Gastroesophageal sphincter (tissue), 4 donors: ENCODE results near the gene CDC5L. TPM values are rescaled to one million over a fixed set of nuclear protein-coding genes. Genes with fewer than 3 reads are reported as not detected.

Experiments
- ATAC-seq: fragments of 150-250 bp; one replicate; pipeline ENCODE4 v1.9.1; 2016; ENCODE audit warnings: mild to moderate bottlenecking, moderate library complexity
- H3K27ac ChIP-seq, 4 donors: fragments of 200-600 bp; sonication (generic) in 3 of 4; 1 replicate in 3 of 4; 2 replicates in 1 of 4; pipeline ENCODE4 v1.5.1; 2016 to 2019
- H3K27me3 ChIP-seq: fragments of 200-600 bp; sonication (generic); one replicate; pipeline ENCODE4 v1.5.1; 2019
- H3K36me3 ChIP-seq, 2 donors: fragments of 200-600 bp; sonication (generic); one replicate each; pipeline ENCODE4 v1.5.1; 2019; ENCODE audit warnings: control low read depth in 1 of 2
- H3K4me1 ChIP-seq, 3 donors: fragments of 200-600 bp; sonication (generic); 1 replicate in 2 of 3; 2 replicates in 1 of 3; pipeline ENCODE4 v1.5.1; 2016 to 2019; ENCODE audit warnings: control low read depth in 2 of 3
- H3K4me3 ChIP-seq, 2 donors: fragments of 200-600 bp; sonication (generic); one replicate each; pipeline ENCODE4 v1.5.1; 2019; ENCODE audit warnings: mild to moderate bottlenecking in 1 of 2, moderate library complexity in 1 of 2
- H3K9me3 ChIP-seq, 3 donors: fragments of 200-600 bp; sonication (generic); one replicate each; pipeline ENCODE4 v1.5.1; 2017 to 2019; ENCODE audit warnings: control low read depth in 2 of 3
- EP300 ChIP-seq: sonication (generic); formaldehyde crosslinking; IDR thresholded peaks from one replicate; pipeline ENCODE4 v1.6.1; 2017; ENCODE audit warnings: antibody characterized with exemption, mild to moderate bottlenecking
- POLR2A ChIP-seq, 2 donors: fragments of 450-650 bp; IDR thresholded peaks; one replicate each; pipeline ENCODE4 v1.6.1; 2017; ENCODE audit warnings: antibody characterized with exemption in 2 of 2, mild to moderate bottlenecking in 2 of 2, moderate library complexity in 1 of 2
- POLR2AphosphoS5 ChIP-seq: sonication (generic); formaldehyde crosslinking; IDR thresholded peaks from one replicate; pipeline ENCODE4 v1.6.1; 2017; ENCODE audit warnings: antibody characterized with exemption
- WGBS, 2 donors: methylation state at CpG; one replicate each; pipeline ENCODE4 v1.1.5; 2018; ENCODE audit warnings: low coverage in 1 of 2; 5-methylcytosine and 5-hydroxymethylcytosine counted together
- total RNA-seq, 4 donors: library from RNA; depleted of rRNA; stranded (reverse); fragments of >200 nt; gene quantifications; one replicate each; pipeline ENCODE4 v1.1.0, GENCODE V29; 2016
- TF ChIP-seq, protein P1 (sequence below), 4 experiments: fragments of 200-600 bp in 2 of 4; fragments of 450-650 bp in 2 of 4; sonication (generic) in 1 of 4; IDR thresholded peaks; one replicate each; pipeline ENCODE4 v1.5.1; 2017 to 2019; ENCODE audit warnings: antibody characterized with exemption in 4 of 4, mild to moderate bottlenecking in 2 of 4, moderate library complexity in 2 of 4

The CDC5L gene
- total RNA-seq, 4 donors from 2014 or later = 23.3 to 32.1 (median 28.5) TPM

DNA sequence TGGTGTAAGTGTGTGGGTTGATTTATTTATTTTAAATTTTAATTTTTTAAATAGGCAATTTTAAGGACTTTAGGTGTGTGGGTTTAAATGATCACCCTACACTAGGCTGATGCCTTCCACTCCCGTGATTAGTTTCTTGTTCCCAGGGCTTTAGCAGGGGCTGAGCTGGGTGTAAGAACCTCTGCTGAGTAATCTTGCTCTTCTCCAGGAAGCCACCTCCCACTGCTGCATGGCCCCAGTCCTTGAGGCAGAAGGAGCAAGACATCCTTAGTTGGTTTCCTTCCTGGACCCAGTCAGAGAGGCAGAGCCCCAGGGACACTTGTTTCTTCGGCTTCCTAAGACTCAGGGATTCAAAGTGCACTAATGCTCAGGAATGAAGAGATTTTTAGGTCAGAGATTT lies 19.8 kb upstream of the CDC5L start:
- no peaks in the 10 kb centered on the region for H3K36me3 ChIP-seq
- 29 to 33% methylated on average over 1 to 2 of the region's 2 CpGs for WGBS, 2 donors
- peaks cover 3% of the 10 kb centered on the region for H3K27me3 ChIP-seq
- no peak for TF ChIP-seq EP300
- TF ChIP-seq, protein P1, sequence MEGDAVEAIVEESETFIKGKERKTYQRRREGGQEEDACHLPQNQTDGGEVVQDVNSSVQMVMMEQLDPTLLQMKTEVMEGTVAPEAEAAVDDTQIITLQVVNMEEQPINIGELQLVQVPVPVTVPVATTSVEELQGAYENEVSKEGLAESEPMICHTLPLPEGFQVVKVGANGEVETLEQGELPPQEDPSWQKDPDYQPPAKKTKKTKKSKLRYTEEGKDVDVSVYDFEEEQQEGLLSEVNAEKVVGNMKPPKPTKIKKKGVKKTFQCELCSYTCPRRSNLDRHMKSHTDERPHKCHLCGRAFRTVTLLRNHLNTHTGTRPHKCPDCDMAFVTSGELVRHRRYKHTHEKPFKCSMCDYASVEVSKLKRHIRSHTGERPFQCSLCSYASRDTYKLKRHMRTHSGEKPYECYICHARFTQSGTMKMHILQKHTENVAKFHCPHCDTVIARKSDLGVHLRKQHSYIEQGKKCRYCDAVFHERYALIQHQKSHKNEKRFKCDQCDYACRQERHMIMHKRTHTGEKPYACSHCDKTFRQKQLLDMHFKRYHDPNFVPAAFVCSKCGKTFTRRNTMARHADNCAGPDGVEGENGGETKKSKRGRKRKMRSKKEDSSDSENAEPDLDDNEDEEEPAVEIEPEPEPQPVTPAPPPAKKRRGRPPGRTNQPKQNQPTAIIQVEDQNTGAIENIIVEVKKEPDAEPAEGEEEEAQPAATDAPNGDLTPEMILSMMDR (IDR thresholded peaks at IDR 0.05) = no peak
- no peak for TF ChIP-seq POLR2AphosphoS5
- no peak for TF ChIP-seq POLR2A (IDR thresholded peaks at IDR 0.05)
- H3K27ac ChIP-seq = no peak overlapping the region
- no peak overlapping the region for H3K4me3 ChIP-seq
- H3K9me3 ChIP-seq = no peaks in the 10 kb centered on the region
- no peaks in the 10 kb centered on the region for H3K4me1 ChIP-seq
- ATAC-seq = no peak

DNA sequence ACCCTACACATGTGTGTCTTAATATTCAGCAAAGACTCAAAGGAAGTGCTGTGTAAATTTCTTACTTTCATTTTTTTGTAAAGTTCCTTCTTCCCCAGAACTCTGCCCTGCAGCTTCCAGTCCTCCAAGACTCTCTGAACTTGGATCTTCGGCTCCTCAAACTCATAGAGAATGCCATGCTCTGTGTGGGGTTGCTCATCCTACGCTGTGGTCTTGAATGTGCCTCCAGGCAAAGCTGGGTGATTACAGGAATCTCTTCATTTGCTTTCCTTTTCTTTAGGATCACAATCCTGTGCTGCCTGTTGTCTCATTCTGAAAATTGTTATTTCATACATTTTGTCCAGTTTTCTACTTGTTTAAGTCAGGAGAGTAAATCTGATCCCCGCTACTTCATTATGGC lies 14.5 kb upstream of the CDC5L start:
- H3K4me1 ChIP-seq = no peaks in the 10 kb centered on the region
- no peak for ATAC-seq
- H3K9me3 ChIP-seq = no peaks in the 10 kb centered on the region
- no peak for TF ChIP-seq EP300
- no peak for TF ChIP-seq POLR2AphosphoS5
- TF ChIP-seq POLR2A (IDR thresholded peaks at IDR 0.05) = no peak
- TF ChIP-seq, protein P1 (IDR thresholded peaks at IDR 0.05) = no peak
- H3K27ac ChIP-seq = no peak overlapping the region
- H3K27me3 ChIP-seq = peaks cover 12% of the 10 kb centered on the region
- no peak overlapping the region for H3K4me3 ChIP-seq
- 64 to 70% methylated on average over 2 to 3 of the region's 3 CpGs for WGBS, 2 donors
- H3K36me3 ChIP-seq = no peaks in the 10 kb centered on the region

DNA sequence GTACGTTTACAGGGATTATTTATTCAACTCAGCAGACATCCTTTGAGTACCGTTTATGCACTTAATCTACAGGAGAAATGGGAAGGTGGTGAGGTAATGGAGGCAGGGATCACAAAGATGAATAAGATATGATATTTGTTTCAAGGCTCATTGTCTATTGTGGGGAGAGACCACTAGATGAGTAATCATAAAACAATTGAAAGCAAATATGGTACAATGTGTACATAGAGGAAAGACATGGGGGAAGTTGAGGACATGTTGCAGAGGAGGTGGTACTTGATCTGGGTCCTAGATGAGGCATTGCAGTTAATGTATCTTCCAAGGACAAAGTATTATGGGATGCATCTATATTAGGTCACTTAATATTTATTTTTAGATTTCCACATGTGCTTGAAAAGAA lies 13.7 kb upstream of the CDC5L start:
- peaks cover 12% of the 10 kb centered on the region for H3K27me3 ChIP-seq
- ATAC-seq = no peak
- no peaks in the 10 kb centered on the region for H3K9me3 ChIP-seq
- no peak overlapping the region for H3K27ac ChIP-seq
- no peaks in the 10 kb centered on the region for H3K36me3 ChIP-seq
- 29 to 59% methylated on average over 2 of the region's 2 CpGs for WGBS, 2 donors
- H3K4me1 ChIP-seq = no peaks in the 10 kb centered on the region
- TF ChIP-seq POLR2A (IDR thresholded peaks at IDR 0.05) (no peak), EP300 (no peak), POLR2AphosphoS5 (no peak)
- TF ChIP-seq, protein P1 (IDR thresholded peaks at IDR 0.05) = no peak
- no peak overlapping the region for H3K4me3 ChIP-seq

DNA sequence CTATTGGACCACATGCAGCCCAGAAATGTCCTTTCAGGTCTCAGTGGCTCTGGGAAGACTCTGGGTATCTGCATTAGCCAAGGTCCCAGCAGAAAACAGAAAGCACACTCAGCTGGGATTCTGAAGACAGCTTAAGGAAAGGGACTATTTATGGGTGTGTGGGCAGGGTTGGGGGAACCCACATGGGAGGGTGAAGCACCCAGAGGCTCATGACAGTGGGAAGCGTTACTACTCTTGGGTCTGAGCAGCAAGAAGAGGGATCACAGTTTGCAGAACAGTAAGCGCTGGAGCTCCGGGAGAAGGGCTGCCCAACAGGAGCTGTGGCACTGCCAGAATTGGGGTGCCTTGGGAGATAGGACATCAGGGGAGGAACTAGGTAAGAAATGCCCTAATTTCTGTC lies 12.4 kb upstream of the CDC5L start:
- no peaks in the 10 kb centered on the region for H3K4me1 ChIP-seq
- TF ChIP-seq EP300 (no peak), POLR2A (IDR thresholded peaks at IDR 0.05) (no peak), POLR2AphosphoS5 (no peak)
- TF ChIP-seq, protein P1 (IDR thresholded peaks at IDR 0.05) = no peak
- 20 to 78% methylated on average over 1 to 3 of the region's 3 CpGs for WGBS, 2 donors
- no peak overlapping the region for H3K27ac ChIP-seq
- no peaks in the 10 kb centered on the region for H3K9me3 ChIP-seq
- H3K27me3 ChIP-seq = peaks cover 12% of the 10 kb centered on the region
- no peaks in the 10 kb centered on the region for H3K36me3 ChIP-seq
- no peak overlapping the region for H3K4me3 ChIP-seq
- ATAC-seq = no peak

DNA sequence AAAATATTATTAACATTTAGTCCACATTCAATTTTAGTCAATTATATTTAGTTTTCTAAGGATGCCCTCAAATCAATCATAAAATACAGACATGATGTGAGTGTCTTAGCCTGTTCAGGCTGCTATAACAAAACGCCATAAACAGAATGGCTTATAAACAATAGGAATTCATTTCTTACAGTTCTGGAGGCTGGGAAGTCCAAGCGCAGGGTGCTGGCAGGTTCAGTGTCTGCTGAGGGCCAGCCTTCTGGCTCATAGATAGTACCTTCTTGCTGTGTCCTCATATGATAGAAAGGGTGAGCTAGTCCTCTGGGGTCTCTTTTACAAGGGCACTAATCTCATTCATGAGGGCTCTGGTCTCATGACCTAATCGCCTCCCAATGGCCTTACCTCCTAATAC lies 10.0 kb upstream of the CDC5L start:
- no peak for TF ChIP-seq POLR2A (IDR thresholded peaks at IDR 0.05)
- TF ChIP-seq, protein P1 (IDR thresholded peaks at IDR 0.05) = no peak
- TF ChIP-seq EP300 = no peak
- no peak for TF ChIP-seq POLR2AphosphoS5
- Histone ChIP-seq H3K36me3 (no peaks in the 10 kb centered on the region), H3K9me3 (no peaks in the 10 kb centered on the region), H3K27me3 (peaks cover 12% of the 10 kb centered on the region), H3K27ac (no peak overlapping the region), H3K4me1 (no peaks in the 10 kb centered on the region), H3K4me3 (no peak overlapping the region)
- 88 to 92% methylated on average over 3 of the region's 3 CpGs for WGBS, 2 donors
- no peak for ATAC-seq
